ENCODE data around the gene MDFIC. TPM values are rescaled to one million over a fixed set of nuclear protein-coding genes. Genes with fewer than 3 reads are reported as not detected.

MDFIC gene, protein sequence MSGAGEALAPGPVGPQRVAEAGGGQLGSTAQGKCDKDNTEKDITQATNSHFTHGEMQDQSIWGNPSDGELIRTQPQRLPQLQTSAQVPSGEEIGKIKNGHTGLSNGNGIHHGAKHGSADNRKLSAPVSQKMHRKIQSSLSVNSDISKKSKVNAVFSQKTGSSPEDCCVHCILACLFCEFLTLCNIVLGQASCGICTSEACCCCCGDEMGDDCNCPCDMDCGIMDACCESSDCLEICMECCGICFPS
- 31.4 and 40.5 TPM in 2 replicates for total RNA-seq

GRCh38 chr7:114922026-114922651 is at the start of gene MDFIC:
Gene MDFIC, plus strand, starts transcription at chr7:114922094. Its CDS starts 940 bp downstream, at chr7:114923034.

